HEK293 (cell line): ENCODE results near the gene TRPC4.

Source experiments
- TF ChIP-seq, protein P1 (sequence below): fragments of 450-650 bp; formaldehyde crosslinking; IDR thresholded peaks from 2 replicates; pipeline ENCODE4 v1.5.1; 2016; ENCODE audit warnings: missing biosample characterization, missing genetic modification characterization
- TF ChIP-seq, protein P2 (sequence below): fragments of 450-650 bp; formaldehyde crosslinking; IDR thresholded peaks from 2 replicates; pipeline ENCODE4 v1.5.1; 2016; ENCODE audit warnings: missing biosample characterization, missing genetic modification characterization, low read depth

DNA sequence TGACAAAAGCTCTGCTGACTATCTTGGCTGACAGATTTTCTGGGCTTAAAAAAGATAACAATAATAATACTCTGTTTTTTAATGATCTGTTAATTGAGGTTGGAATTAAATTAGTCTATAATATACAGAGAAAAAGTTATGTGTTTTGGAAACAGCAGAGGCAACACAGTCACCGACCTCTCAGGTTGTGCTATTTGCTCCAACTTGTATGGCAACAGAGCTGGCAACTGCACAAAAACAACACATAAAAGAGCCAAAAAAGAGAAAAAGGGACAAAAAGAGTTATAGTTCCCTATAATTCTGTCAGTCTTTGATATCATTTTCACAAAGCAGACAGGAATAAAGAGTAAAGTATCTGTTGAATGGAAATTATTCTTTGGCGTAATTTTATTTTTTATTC lies 168.7 kb downstream of the TRPC4 start:
- TF ChIP-seq, protein P1, sequence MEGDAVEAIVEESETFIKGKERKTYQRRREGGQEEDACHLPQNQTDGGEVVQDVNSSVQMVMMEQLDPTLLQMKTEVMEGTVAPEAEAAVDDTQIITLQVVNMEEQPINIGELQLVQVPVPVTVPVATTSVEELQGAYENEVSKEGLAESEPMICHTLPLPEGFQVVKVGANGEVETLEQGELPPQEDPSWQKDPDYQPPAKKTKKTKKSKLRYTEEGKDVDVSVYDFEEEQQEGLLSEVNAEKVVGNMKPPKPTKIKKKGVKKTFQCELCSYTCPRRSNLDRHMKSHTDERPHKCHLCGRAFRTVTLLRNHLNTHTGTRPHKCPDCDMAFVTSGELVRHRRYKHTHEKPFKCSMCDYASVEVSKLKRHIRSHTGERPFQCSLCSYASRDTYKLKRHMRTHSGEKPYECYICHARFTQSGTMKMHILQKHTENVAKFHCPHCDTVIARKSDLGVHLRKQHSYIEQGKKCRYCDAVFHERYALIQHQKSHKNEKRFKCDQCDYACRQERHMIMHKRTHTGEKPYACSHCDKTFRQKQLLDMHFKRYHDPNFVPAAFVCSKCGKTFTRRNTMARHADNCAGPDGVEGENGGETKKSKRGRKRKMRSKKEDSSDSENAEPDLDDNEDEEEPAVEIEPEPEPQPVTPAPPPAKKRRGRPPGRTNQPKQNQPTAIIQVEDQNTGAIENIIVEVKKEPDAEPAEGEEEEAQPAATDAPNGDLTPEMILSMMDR (tag by site-specific recombination) = no peak
- TF ChIP-seq, protein P2, sequence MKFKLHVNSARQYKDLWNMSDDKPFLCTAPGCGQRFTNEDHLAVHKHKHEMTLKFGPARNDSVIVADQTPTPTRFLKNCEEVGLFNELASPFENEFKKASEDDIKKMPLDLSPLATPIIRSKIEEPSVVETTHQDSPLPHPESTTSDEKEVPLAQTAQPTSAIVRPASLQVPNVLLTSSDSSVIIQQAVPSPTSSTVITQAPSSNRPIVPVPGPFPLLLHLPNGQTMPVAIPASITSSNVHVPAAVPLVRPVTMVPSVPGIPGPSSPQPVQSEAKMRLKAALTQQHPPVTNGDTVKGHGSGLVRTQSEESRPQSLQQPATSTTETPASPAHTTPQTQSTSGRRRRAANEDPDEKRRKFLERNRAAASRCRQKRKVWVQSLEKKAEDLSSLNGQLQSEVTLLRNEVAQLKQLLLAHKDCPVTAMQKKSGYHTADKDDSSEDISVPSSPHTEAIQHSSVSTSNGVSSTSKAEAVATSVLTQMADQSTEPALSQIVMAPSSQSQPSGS (tag by site-specific recombination) = no peak
